H1 (cell line): ENCODE data around the gene SAPCD1. TPM values are rescaled to one million over a fixed set of nuclear protein-coding genes. Genes with fewer than 3 reads are reported as not detected.
"Not testable (repeated sequence)": the region's sequence is repeated elsewhere in the genome, so short reads cannot be mapped to it uniquely, and the experiment has no call there.

Source experiments
- CTCF ChIA-PET: fragments of 300-600 bp; sonication (Branson Sonifier 250); formaldehyde crosslinking; loops from one replicate; lab custom pipeline; 2021; ENCODE audit not compliant: partially characterized antibody; lab: Charles Lee
- POLR2A ChIA-PET: fragments of 300-600 bp; sonication (Branson Sonifier 250); formaldehyde crosslinking; loops from one replicate; lab custom pipeline; 2021; ENCODE audit warnings: inconsistent platforms; ENCODE audit not compliant: partially characterized antibody; lab: Charles Lee
- DNase-seq, 2 experiments: peaks; one replicate each; pipeline versions ENCODE4 v3.0.0 to v3.0.0-alpha.2; 2010 to 2022; ENCODE audit warnings: low spot score in 2 of 2, low read depth in 1 of 2, mixed read lengths in 1 of 2
- FAIRE-seq: peaks from 2 replicates; lab custom pipeline; 2011; peaks lifted over from hg19 to GRCh38; lab: Jason Lieb, UNC
- H2AFZ ChIP-seq: 2 replicates; pipeline ENCODE4 v1.8.1; 2012; ENCODE audit warnings: low read length, inconsistent platforms
- H2AK5ac ChIP-seq: 2 replicates; pipeline ENCODE4 v1.6.1; 2013; ENCODE audit warnings: low read depth, low read length
- H2BK120ac ChIP-seq: replicated peaks from 2 replicates; pipeline ENCODE3; 2013; ENCODE audit warnings: low read depth, low read length, inconsistent platforms
- H2BK12ac ChIP-seq: 2 replicates; pipeline ENCODE4 v1.6.1; 2013; ENCODE audit warnings: low read depth, low read length
- H2BK15ac ChIP-seq: 2 replicates; pipeline ENCODE4 v1.6.1; 2013; ENCODE audit warnings: low read length
- H2BK20ac ChIP-seq: 2 replicates; pipeline ENCODE4 v1.6.1; 2013; ENCODE audit warnings: low read length
- H2BK5ac ChIP-seq: 2 replicates; pipeline ENCODE4 v1.6.1; 2013; ENCODE audit warnings: low read depth, low read length
- H3K14ac ChIP-seq: 2 replicates; pipeline ENCODE4 v1.6.1; 2013; ENCODE audit warnings: inconsistent platforms; ENCODE audit not compliant: insufficient read length
- H3K18ac ChIP-seq: 2 replicates; pipeline ENCODE4 v1.6.1; 2013; ENCODE audit warnings: low read length; ENCODE audit errors: extremely low read depth
- H3K23ac ChIP-seq: 2 replicates; pipeline ENCODE4 v1.6.1; 2013; ENCODE audit warnings: inconsistent platforms; ENCODE audit not compliant: insufficient read length
- H3K23me2 ChIP-seq: 2 replicates; pipeline ENCODE4 v1.6.1; 2013; ENCODE audit warnings: low read depth, low read length
- H3K27ac ChIP-seq: 2 replicates; pipeline ENCODE4 v1.6.1; 2011; ENCODE audit warnings: low read depth, low read length, inconsistent platforms
- H3K27me3 ChIP-seq, 4 experiments: replicated peaks in 1 of 4; 1 replicate in 1 of 4; 2 replicates in 3 of 4; pipeline versions ENCODE4 v1.6.1 to v1.8.1; 2011 to 2013; ENCODE audit warnings: low read length in 3 of 4, mild to moderate bottlenecking in 3 of 4, inconsistent platforms in 2 of 4, mixed read lengths in 2 of 4, moderate library complexity in 1 of 4; ENCODE audit not compliant: control insufficient read depth in 3 of 4, insufficient read depth in 3 of 4; ENCODE audit errors: extremely low read depth in 1 of 4
- H3K36me3 ChIP-seq, 4 experiments: 2 replicates each; pipeline versions ENCODE4 v1.6.1 to v1.8.1; 2011 to 2013; ENCODE audit warnings: mild to moderate bottlenecking in 4 of 4, low read length in 3 of 4, moderate library complexity in 2 of 4, control low read depth in 1 of 4, inconsistent platforms in 1 of 4; ENCODE audit not compliant: insufficient read depth in 4 of 4, control insufficient read depth in 2 of 4
- H3K4ac ChIP-seq: replicated peaks from 2 replicates; pipeline ENCODE3; 2013; ENCODE audit warnings: low read length, low read depth, mixed read lengths, inconsistent platforms; ENCODE audit not compliant: insufficient read length
- H3K4me1 ChIP-seq, 4 experiments: replicated peaks in 1 of 4; 1 replicate in 1 of 4; 2 replicates in 3 of 4; pipeline versions ENCODE4 v1.6.1 to v1.8.1; 2011 to 2013; ENCODE audit warnings: low read length in 3 of 4, inconsistent platforms in 2 of 4, mixed read lengths in 1 of 4; ENCODE audit not compliant: insufficient read depth in 4 of 4, control insufficient read depth in 3 of 4
- H3K4me2 ChIP-seq, 2 experiments: 2 replicates each; pipeline versions ENCODE4 v1.6.1 to v1.8.1; 2011 to 2013; ENCODE audit warnings: low read depth in 2 of 2, low read length in 2 of 2, control low read depth in 1 of 2, inconsistent platforms in 1 of 2, mild to moderate bottlenecking in 1 of 2; ENCODE audit not compliant: insufficient read depth in 1 of 2
- H3K4me3 ChIP-seq, 4 experiments: fragments of 200-600, 300-600 bp in 1 of 4; sonication (generic), shearing (Covaris generic), sonication (Bioruptor Twin) in 1 of 4; 2 replicates each; pipeline versions ENCODE4 v1.5.1 to v1.8.1; 2011 to 2016; ENCODE audit warnings: low read length in 4 of 4, low read depth in 3 of 4, control low read depth in 2 of 4, inconsistent platforms in 2 of 4, mild to moderate bottlenecking in 2 of 4, mixed read lengths in 1 of 4, moderate library complexity in 1 of 4; ENCODE audit not compliant: insufficient read depth in 2 of 4; ENCODE audit errors: extremely low read depth in 1 of 4
- H3K56ac ChIP-seq: replicated peaks from 2 replicates; pipeline ENCODE3; 2013; ENCODE audit warnings: low read depth, mild to moderate bottlenecking, mixed read lengths, low read length, inconsistent platforms; ENCODE audit not compliant: insufficient read length
- H3K79me1 ChIP-seq: 2 replicates; pipeline ENCODE4 v1.6.1; 2013; ENCODE audit warnings: low read depth, low read length, control low read depth
- H3K79me2 ChIP-seq, 2 experiments: 2 replicates each; pipeline versions ENCODE4 v1.6.1 to v1.8.1; 2012 to 2013; ENCODE audit warnings: low read length in 2 of 2, mild to moderate bottlenecking in 2 of 2, inconsistent platforms in 1 of 2; ENCODE audit not compliant: insufficient read depth in 2 of 2, control insufficient read depth in 1 of 2
- H3K9ac ChIP-seq, 4 experiments: replicated peaks in 1 of 4; 1 replicate in 1 of 4; 2 replicates in 3 of 4; pipeline versions ENCODE4 v1.6.1 to v1.8.1; 2011 to 2013; ENCODE audit warnings: low read depth in 3 of 4, low read length in 3 of 4, control low read depth in 2 of 4, mild to moderate bottlenecking in 2 of 4, moderate library complexity in 2 of 4, inconsistent platforms in 1 of 4; ENCODE audit errors: extremely low read depth in 1 of 4
- H3K9me3 ChIP-seq, 2 experiments: 2 replicates each; pipeline versions ENCODE4 v1.6.1 to v1.8.1; 2012 to 2013; ENCODE audit warnings: mild to moderate bottlenecking in 2 of 2, moderate library complexity in 2 of 2, control low read depth in 1 of 2, inconsistent platforms in 1 of 2, low read depth in 1 of 2, low read length in 1 of 2, mixed read lengths in 1 of 2; ENCODE audit not compliant: insufficient read depth in 2 of 2
- H4K20me1 ChIP-seq, 2 experiments: replicated peaks in 1 of 2; 2 replicates each; pipeline versions ENCODE3 to v1.8.1; 2011 to 2013; ENCODE audit warnings: inconsistent platforms in 2 of 2, low read length in 2 of 2, mild to moderate bottlenecking in 1 of 2; ENCODE audit not compliant: insufficient read depth in 2 of 2, control insufficient read depth in 1 of 2
- H4K5ac ChIP-seq: 2 replicates; pipeline ENCODE4 v1.6.1; 2013; ENCODE audit warnings: low read length, low read depth, mixed read lengths, inconsistent platforms; ENCODE audit not compliant: insufficient read length
- H4K8ac ChIP-seq: 2 replicates; pipeline ENCODE4 v1.8.0; 2013; ENCODE audit warnings: mild to moderate bottlenecking, moderate library complexity, low read length, inconsistent platforms; ENCODE audit not compliant: insufficient read depth; ENCODE audit errors: extremely low read depth
- H4K91ac ChIP-seq: replicated peaks from 2 replicates; pipeline ENCODE3; 2013; ENCODE audit warnings: low read length, mixed read lengths, inconsistent platforms; ENCODE audit not compliant: insufficient read length
- WGBS, 2 experiments: shearing (Covaris generic) in 1 of 2; methylation state at CpG; one replicate each; pipeline versions ENCODE4 v1.1.6 to v1.1.7; 2013 to 2015; ENCODE audit warnings: low lambda C conversion rate in 2 of 2, mixed read lengths in 2 of 2, inconsistent platforms in 1 of 2, low coverage in 1 of 2, missing lambda C conversion rate in 1 of 2; ENCODE audit not compliant: insufficient replicate concordance in 2 of 2, insufficient coverage in 1 of 2, insufficient read length in 1 of 2; ENCODE audit errors: extremely low coverage in 1 of 2, missing lambda C conversion rate in 1 of 2; 5-methylcytosine and 5-hydroxymethylcytosine counted together
- polyA plus RNA-seq, 7 experiments: library from polyadenylated mRNA; depleted of rRNA in 3 of 7; stranded (reverse) in 5 of 7; unstranded in 2 of 7; fragments of >200 nt in 5 of 7; fragments of 200-250 nt in 2 of 7; gene quantifications; 1 replicate in 5 of 7; 2 replicates in 1 of 7; 4 replicates in 1 of 7; pipeline versions ENCODE4 v1.2.1 to v1.2.3, GENCODE V29; 2011 to 2013; ENCODE audit warnings: missing spikeins in 2 of 7, mixed read lengths in 2 of 7
- total RNA-seq: library from RNA; stranded (reverse); fragmentation: NEBNext Ultra II Directional; extraction: Animal tissue kit (Norgen Biotek cat#: 25700); gene quantifications from 2 replicates; pipeline ENCODE4 v1.2.1, GENCODE V29; 2021

The SAPCD1 gene
- total and polyA plus RNA-seq, 2 of the 8 experiments (the other 6 are each of a cell fraction or from before 2014, with no cell fraction given), result 3.1 to 5.9 TPM

- ChIA-PET CTCF (interaction anchor here (0.6 to 1.7 kb wide), 8 partner anchors 10 to 68 kb away, joined by 3 to 6 read pairs (median 4); partner anchors contain the start of gene HSPA1B), POLR2A (interaction anchor here (1.5 to 7.6 kb wide), 3 partner anchors 12 to 34 kb away, joined by 4 to 81 read pairs (median 12); partner anchors contain the start of gene HSPA1B)
- not testable (repeated sequence) for H3K4me2 ChIP-seq, H2BK5ac ChIP-seq, H4K5ac ChIP-seq, H3K56ac ChIP-seq, H3K4ac ChIP-seq, H2AK5ac ChIP-seq, H3K18ac ChIP-seq, H3K23me2 ChIP-seq, H2BK20ac ChIP-seq, H4K20me1 ChIP-seq, H3K27me3 ChIP-seq, H3K23ac ChIP-seq, FAIRE-seq, H2AFZ ChIP-seq, H3K9me3 ChIP-seq, DNase-seq, H3K4me3 ChIP-seq, H2BK120ac ChIP-seq, H3K9ac ChIP-seq, H3K4me1 ChIP-seq, H4K91ac ChIP-seq, H3K14ac ChIP-seq, H3K27ac ChIP-seq, H4K8ac ChIP-seq, H2BK12ac ChIP-seq, H3K79me1 ChIP-seq, H2BK15ac ChIP-seq
- Histone ChIP-seq H3K36me3 (peaks cover 3 to 36% (median 15%) of the 10 kb centered on the region in 4 experiments; a peak in 6 of 8 replicates), H3K79me2 (peaks cover 5 to 15% of the 10 kb centered on the region in 2 experiments; a peak in 2 of 4 replicates)
- WGBS, 2 experiments, result 93% methylated on average over 8 of the region's 8 CpGs; no CpG with 5 or more reads in 1 of the 2 experiments
These were observed 38.8 kb downstream of the SAPCD1 start for GRCh38 chr6:31801031-31801927.
